H1 (cell line): ENCODE measurements around the gene MAML3. TPM values are rescaled to one million over a fixed set of nuclear protein-coding genes. Genes with fewer than 3 reads are reported as not detected.

Experiments
- CTCF ChIA-PET: fragments of 300-600 bp; sonication (Branson Sonifier 250); formaldehyde crosslinking; loops from one replicate; lab custom pipeline; 2021; ENCODE audit not compliant: partially characterized antibody; lab: Charles Lee
- POLR2A ChIA-PET: fragments of 300-600 bp; sonication (Branson Sonifier 250); formaldehyde crosslinking; loops from one replicate; lab custom pipeline; 2021; ENCODE audit warnings: inconsistent platforms; ENCODE audit not compliant: partially characterized antibody; lab: Charles Lee
- DNase-seq, 2 experiments: peaks; one replicate each; pipeline versions ENCODE4 v3.0.0 to v3.0.0-alpha.2; 2010 to 2022; ENCODE audit warnings: low spot score in 2 of 2, low read depth in 1 of 2, mixed read lengths in 1 of 2
- FAIRE-seq: peaks from 2 replicates; lab custom pipeline; 2011; peaks lifted over from hg19 to GRCh38; lab: Jason Lieb, UNC
- H2AFZ ChIP-seq: 2 replicates; pipeline ENCODE4 v1.8.1; 2012; ENCODE audit warnings: low read length, inconsistent platforms
- H2AK5ac ChIP-seq: 2 replicates; pipeline ENCODE4 v1.6.1; 2013; ENCODE audit warnings: low read depth, low read length
- H2BK120ac ChIP-seq: replicated peaks from 2 replicates; pipeline ENCODE3; 2013; ENCODE audit warnings: low read depth, low read length, inconsistent platforms
- H2BK12ac ChIP-seq: 2 replicates; pipeline ENCODE4 v1.6.1; 2013; ENCODE audit warnings: low read depth, low read length
- H2BK15ac ChIP-seq: 2 replicates; pipeline ENCODE4 v1.6.1; 2013; ENCODE audit warnings: low read length
- H2BK20ac ChIP-seq: 2 replicates; pipeline ENCODE4 v1.6.1; 2013; ENCODE audit warnings: low read length
- H2BK5ac ChIP-seq: 2 replicates; pipeline ENCODE4 v1.6.1; 2013; ENCODE audit warnings: low read depth, low read length
- H3K14ac ChIP-seq: 2 replicates; pipeline ENCODE4 v1.6.1; 2013; ENCODE audit warnings: inconsistent platforms; ENCODE audit not compliant: insufficient read length
- H3K18ac ChIP-seq: 2 replicates; pipeline ENCODE4 v1.6.1; 2013; ENCODE audit warnings: low read length; ENCODE audit errors: extremely low read depth
- H3K23ac ChIP-seq: 2 replicates; pipeline ENCODE4 v1.6.1; 2013; ENCODE audit warnings: inconsistent platforms; ENCODE audit not compliant: insufficient read length
- H3K23me2 ChIP-seq: 2 replicates; pipeline ENCODE4 v1.6.1; 2013; ENCODE audit warnings: low read depth, low read length
- H3K27ac ChIP-seq: 2 replicates; pipeline ENCODE4 v1.6.1; 2011; ENCODE audit warnings: low read depth, low read length, inconsistent platforms
- H3K27me3 ChIP-seq, 4 experiments: replicated peaks in 1 of 4; 1 replicate in 1 of 4; 2 replicates in 3 of 4; pipeline versions ENCODE4 v1.6.1 to v1.8.1; 2011 to 2013; ENCODE audit warnings: low read length in 3 of 4, mild to moderate bottlenecking in 3 of 4, inconsistent platforms in 2 of 4, mixed read lengths in 2 of 4, moderate library complexity in 1 of 4; ENCODE audit not compliant: control insufficient read depth in 3 of 4, insufficient read depth in 3 of 4; ENCODE audit errors: extremely low read depth in 1 of 4
- H3K36me3 ChIP-seq, 4 experiments: 2 replicates each; pipeline versions ENCODE4 v1.6.1 to v1.8.1; 2011 to 2013; ENCODE audit warnings: mild to moderate bottlenecking in 4 of 4, low read length in 3 of 4, moderate library complexity in 2 of 4, control low read depth in 1 of 4, inconsistent platforms in 1 of 4; ENCODE audit not compliant: insufficient read depth in 4 of 4, control insufficient read depth in 2 of 4
- H3K4ac ChIP-seq: replicated peaks from 2 replicates; pipeline ENCODE3; 2013; ENCODE audit warnings: low read length, low read depth, mixed read lengths, inconsistent platforms; ENCODE audit not compliant: insufficient read length
- H3K4me1 ChIP-seq, 4 experiments: replicated peaks in 1 of 4; 1 replicate in 1 of 4; 2 replicates in 3 of 4; pipeline versions ENCODE4 v1.6.1 to v1.8.1; 2011 to 2013; ENCODE audit warnings: low read length in 3 of 4, inconsistent platforms in 2 of 4, mixed read lengths in 1 of 4; ENCODE audit not compliant: insufficient read depth in 4 of 4, control insufficient read depth in 3 of 4
- H3K4me2 ChIP-seq, 2 experiments: 2 replicates each; pipeline versions ENCODE4 v1.6.1 to v1.8.1; 2011 to 2013; ENCODE audit warnings: low read depth in 2 of 2, low read length in 2 of 2, control low read depth in 1 of 2, inconsistent platforms in 1 of 2, mild to moderate bottlenecking in 1 of 2; ENCODE audit not compliant: insufficient read depth in 1 of 2
- H3K4me3 ChIP-seq, 4 experiments: fragments of 200-600, 300-600 bp in 1 of 4; sonication (generic), shearing (Covaris generic), sonication (Bioruptor Twin) in 1 of 4; 2 replicates each; pipeline versions ENCODE4 v1.5.1 to v1.8.1; 2011 to 2016; ENCODE audit warnings: low read length in 4 of 4, low read depth in 3 of 4, control low read depth in 2 of 4, inconsistent platforms in 2 of 4, mild to moderate bottlenecking in 2 of 4, mixed read lengths in 1 of 4, moderate library complexity in 1 of 4; ENCODE audit not compliant: insufficient read depth in 2 of 4; ENCODE audit errors: extremely low read depth in 1 of 4
- H3K56ac ChIP-seq: replicated peaks from 2 replicates; pipeline ENCODE3; 2013; ENCODE audit warnings: low read depth, mild to moderate bottlenecking, mixed read lengths, low read length, inconsistent platforms; ENCODE audit not compliant: insufficient read length
- H3K79me1 ChIP-seq: 2 replicates; pipeline ENCODE4 v1.6.1; 2013; ENCODE audit warnings: low read depth, low read length, control low read depth
- H3K79me2 ChIP-seq, 2 experiments: 2 replicates each; pipeline versions ENCODE4 v1.6.1 to v1.8.1; 2012 to 2013; ENCODE audit warnings: low read length in 2 of 2, mild to moderate bottlenecking in 2 of 2, inconsistent platforms in 1 of 2; ENCODE audit not compliant: insufficient read depth in 2 of 2, control insufficient read depth in 1 of 2
- H3K9ac ChIP-seq, 4 experiments: replicated peaks in 1 of 4; 1 replicate in 1 of 4; 2 replicates in 3 of 4; pipeline versions ENCODE4 v1.6.1 to v1.8.1; 2011 to 2013; ENCODE audit warnings: low read depth in 3 of 4, low read length in 3 of 4, control low read depth in 2 of 4, mild to moderate bottlenecking in 2 of 4, moderate library complexity in 2 of 4, inconsistent platforms in 1 of 4; ENCODE audit errors: extremely low read depth in 1 of 4
- H3K9me3 ChIP-seq, 2 experiments: 2 replicates each; pipeline versions ENCODE4 v1.6.1 to v1.8.1; 2012 to 2013; ENCODE audit warnings: mild to moderate bottlenecking in 2 of 2, moderate library complexity in 2 of 2, control low read depth in 1 of 2, inconsistent platforms in 1 of 2, low read depth in 1 of 2, low read length in 1 of 2, mixed read lengths in 1 of 2; ENCODE audit not compliant: insufficient read depth in 2 of 2
- H4K20me1 ChIP-seq, 2 experiments: replicated peaks in 1 of 2; 2 replicates each; pipeline versions ENCODE3 to v1.8.1; 2011 to 2013; ENCODE audit warnings: inconsistent platforms in 2 of 2, low read length in 2 of 2, mild to moderate bottlenecking in 1 of 2; ENCODE audit not compliant: insufficient read depth in 2 of 2, control insufficient read depth in 1 of 2
- H4K5ac ChIP-seq: 2 replicates; pipeline ENCODE4 v1.6.1; 2013; ENCODE audit warnings: low read length, low read depth, mixed read lengths, inconsistent platforms; ENCODE audit not compliant: insufficient read length
- H4K8ac ChIP-seq: 2 replicates; pipeline ENCODE4 v1.8.0; 2013; ENCODE audit warnings: mild to moderate bottlenecking, moderate library complexity, low read length, inconsistent platforms; ENCODE audit not compliant: insufficient read depth; ENCODE audit errors: extremely low read depth
- H4K91ac ChIP-seq: replicated peaks from 2 replicates; pipeline ENCODE3; 2013; ENCODE audit warnings: low read length, mixed read lengths, inconsistent platforms; ENCODE audit not compliant: insufficient read length
- BRCA1 ChIP-seq: IDR thresholded peaks from 2 replicates; pipeline ENCODE4 v1.6.1; 2012; ENCODE audit warnings: low read depth, low read length, improper control_type of control experiment
- KDM4A ChIP-seq: IDR thresholded peaks from one replicate; pipeline ENCODE4 v1.7.1; 2012; ENCODE audit warnings: low read depth, mild to moderate bottlenecking, moderate library complexity, low read length, inconsistent platforms; ENCODE audit not compliant: severe bottlenecking
- PHF8 ChIP-seq: fragments of 200-600 bp; sonication (generic); conservative IDR thresholded peaks from 2 replicates; pipeline ENCODE4 v1.7.1; 2012; ENCODE audit warnings: low read depth, mild to moderate bottlenecking, inconsistent platforms, low read length, moderate library complexity
- POLR2A ChIP-seq, 2 experiments: IDR thresholded peaks; 1 replicate in 1 of 2; 2 replicates in 1 of 2; pipeline ENCODE4 v1.6.1; 2011; ENCODE audit warnings: low read depth in 2 of 2, low read length in 2 of 2, mild to moderate bottlenecking in 2 of 2; ENCODE audit errors: control extremely low read depth in 1 of 2
- SAP30 ChIP-seq: fragments of 300-600 bp; sonication (generic); IDR thresholded peaks from 2 replicates; pipeline ENCODE4 v1.7.1; 2012; ENCODE audit warnings: low read length, moderate library complexity, mild to moderate bottlenecking, inconsistent platforms; ENCODE audit not compliant: insufficient read depth, insufficient replicate concordance
- SP1 ChIP-seq: IDR thresholded peaks from 2 replicates; pipeline ENCODE4 v1.6.1; 2011; ENCODE audit warnings: low read depth, low read length
- TAF7 ChIP-seq: optimal IDR thresholded peaks from 2 replicates; pipeline ENCODE3; 2011; ENCODE audit warnings: low read depth, mild to moderate bottlenecking, inconsistent platforms, low read length, moderate library complexity, borderline replicate concordance
- TEAD4 ChIP-seq: IDR thresholded peaks from 2 replicates; pipeline ENCODE4 v1.6.1; 2012; ENCODE audit warnings: low read depth, low read length, inconsistent platforms, mixed read lengths
- WGBS, 2 experiments: shearing (Covaris generic) in 1 of 2; methylation state at CpG; one replicate each; pipeline versions ENCODE4 v1.1.6 to v1.1.7; 2013 to 2015; ENCODE audit warnings: low lambda C conversion rate in 2 of 2, mixed read lengths in 2 of 2, inconsistent platforms in 1 of 2, low coverage in 1 of 2, missing lambda C conversion rate in 1 of 2; ENCODE audit not compliant: insufficient replicate concordance in 2 of 2, insufficient coverage in 1 of 2, insufficient read length in 1 of 2; ENCODE audit errors: extremely low coverage in 1 of 2, missing lambda C conversion rate in 1 of 2; 5-methylcytosine and 5-hydroxymethylcytosine counted together
- polyA plus RNA-seq, 7 experiments: library from polyadenylated mRNA; depleted of rRNA in 3 of 7; stranded (reverse) in 5 of 7; unstranded in 2 of 7; fragments of >200 nt in 5 of 7; fragments of 200-250 nt in 2 of 7; gene quantifications; 1 replicate in 5 of 7; 2 replicates in 1 of 7; 4 replicates in 1 of 7; pipeline versions ENCODE4 v1.2.1 to v1.2.3, GENCODE V29; 2011 to 2013; ENCODE audit warnings: missing spikeins in 2 of 7, mixed read lengths in 2 of 7
- total RNA-seq: library from RNA; stranded (reverse); fragmentation: NEBNext Ultra II Directional; extraction: Animal tissue kit (Norgen Biotek cat#: 25700); gene quantifications from 2 replicates; pipeline ENCODE4 v1.2.1, GENCODE V29; 2021

The MAML3 gene
- total and polyA plus RNA-seq, 2 of the 8 experiments (the other 6 are each of a cell fraction or from before 2014, with no cell fraction given): 2.1 to 5.7 TPM

DNA sequence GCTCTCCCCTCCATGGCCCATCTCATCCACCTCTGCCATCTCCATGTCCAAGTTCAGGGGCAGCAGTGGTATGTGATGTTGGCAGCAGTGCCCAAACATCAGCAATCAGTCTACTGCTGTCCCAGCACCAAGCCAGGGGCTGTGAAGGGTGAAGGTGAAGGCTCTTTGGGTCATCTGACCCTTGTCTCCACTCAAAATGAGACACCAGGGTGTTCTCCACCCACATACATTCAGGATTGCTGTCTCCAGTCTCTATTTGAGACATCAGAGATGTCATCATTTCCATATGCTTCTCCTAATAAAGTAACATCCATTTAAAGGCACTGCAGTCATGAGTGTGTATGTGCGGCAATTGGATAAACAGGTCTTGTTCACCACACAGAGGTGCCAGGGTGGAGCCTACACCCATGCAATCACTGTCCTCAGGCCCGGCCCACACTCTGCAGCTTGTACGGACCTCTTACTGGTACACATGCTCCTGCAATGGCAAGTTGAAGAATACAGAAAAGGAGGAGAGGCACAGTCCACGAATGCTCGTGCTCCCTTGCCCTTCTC is 22.2 kb downstream of the MAML3 start:
- H3K36me3 ChIP-seq: no peaks in the 10 kb centered on the region
- H2AK5ac ChIP-seq: no peak overlapping the region
- H3K79me2 ChIP-seq: 0 out of 4 replicates have a peak, but pooled peaks cover 0 to 3% of the 10 kb centered on the region in 2 experiments
- H3K18ac ChIP-seq: no peak overlapping the region
- no peaks in the 10 kb centered on the region for H4K20me1 ChIP-seq
- H3K4me1 ChIP-seq: peaks cover 0 to 10% (median 3%) of the 10 kb centered on the region in 4 experiments; a peak in 4 of 7 replicates
- no peak overlapping the region for H3K4me2 ChIP-seq
- ChIA-PET CTCF (interaction anchor here (0.7 to 2.3 kb wide), 3 partner anchors 15 to 107 kb away, joined by 3 to 6 read pairs (median 5); no protein-coding TSS in a partner anchor), POLR2A (interaction anchor here (1.0 to 1.3 kb wide), 3 partner anchors 19 to 104 kb away, joined by 3 read pairs; no protein-coding TSS in a partner anchor)
- H2BK15ac ChIP-seq: no peak overlapping the region
- no peak overlapping the region for H3K4ac ChIP-seq
- no peaks in the 10 kb centered on the region for H3K9me3 ChIP-seq
- H4K91ac ChIP-seq: no peak overlapping the region
- H2AFZ ChIP-seq: no peak overlapping the region
- H2BK5ac ChIP-seq: no peak overlapping the region
- no peak overlapping the region for H2BK20ac ChIP-seq
- WGBS, 2 experiments: 89% methylated on average over 5 of the region's 5 CpGs; no CpG with 5 or more reads in 1 of the 2 experiments
- no peaks in the 10 kb centered on the region for H3K27me3 ChIP-seq
- FAIRE-seq: no peak
- H3K4me3 ChIP-seq: no peak overlapping the region
- H3K56ac ChIP-seq: no peak overlapping the region
- DNase-seq: no peak
- H3K23ac ChIP-seq: peak overlapping the region; percentile 39
- TF ChIP-seq POLR2A (IDR thresholded peaks at IDR 0.05; ENCODE audit: control extremely low read depth in 1 of 2, low read depth in 2 of 2, low read length in 2 of 2) (no peak), SP1 (no peak), SAP30 (no peak), TEAD4 (no peak), BRCA1 (no peak), TAF7 (no peak), KDM4A (no peak), PHF8 (no peak)
- no peak overlapping the region for H3K9ac ChIP-seq
- H2BK120ac ChIP-seq: no peak overlapping the region
- H3K27ac ChIP-seq: no peak overlapping the region
- H2BK12ac ChIP-seq: no peak overlapping the region
- H3K23me2 ChIP-seq: no peaks in the 10 kb centered on the region
- no peak overlapping the region for H4K8ac ChIP-seq
- H3K14ac ChIP-seq: no peak overlapping the region
- no peak overlapping the region for H4K5ac ChIP-seq
- H3K79me1 ChIP-seq: no peaks in the 10 kb centered on the region; the same call in 1 of the 2 replicates
